Osteoblast (primary cell): ENCODE results near the gene ADGRV1. TPM values are rescaled to one million over a fixed set of nuclear protein-coding genes. Genes with fewer than 3 reads are reported as not detected.

Experiments used
- DNase-seq: peaks from one replicate; pipeline ENCODE4 v3.0.0; 2011; ENCODE audit warnings: low spot score, mixed read lengths; ENCODE audit not compliant: insufficient read length; ENCODE audit errors: missing footprints
- H2AFZ ChIP-seq: 2 replicates; pipeline ENCODE4 v1.6.0; 2011; ENCODE audit warnings: mild to moderate bottlenecking, low read length
- H3K27ac ChIP-seq: 2 replicates; pipeline ENCODE4 v1.5.1; 2011; ENCODE audit warnings: mild to moderate bottlenecking, low read depth, low read length, moderate library complexity
- H3K27me3 ChIP-seq: 2 replicates; pipeline ENCODE4 v1.6.0; 2012; ENCODE audit warnings: mild to moderate bottlenecking, control low read depth, inconsistent platforms, low read length, moderate library complexity; ENCODE audit not compliant: insufficient read depth
- H3K36me3 ChIP-seq: 2 replicates; pipeline ENCODE4 v1.5.1; 2011; ENCODE audit warnings: mild to moderate bottlenecking, low read length, control low read depth, moderate library complexity; ENCODE audit not compliant: insufficient read depth
- H3K4me1 ChIP-seq: 2 replicates; pipeline ENCODE4 v1.5.1; 2011; ENCODE audit warnings: mild to moderate bottlenecking, low read length, control low read depth, moderate library complexity; ENCODE audit not compliant: insufficient read depth
- H3K4me2 ChIP-seq: 2 replicates; pipeline ENCODE4 v1.6.0; 2011; ENCODE audit warnings: mild to moderate bottlenecking, low read length; ENCODE audit not compliant: insufficient read depth
- H3K4me3 ChIP-seq: fragments of 200-600 bp; sonication (generic); 3 replicates; pipeline ENCODE4 v1.5.1; 2012; ENCODE audit warnings: mild to moderate bottlenecking, low read length, inconsistent platforms; ENCODE audit not compliant: insufficient read depth
- H3K79me2 ChIP-seq: 2 replicates; pipeline ENCODE4 v1.6.0; 2012; ENCODE audit warnings: mild to moderate bottlenecking, low read length, control low read depth, inconsistent platforms; ENCODE audit not compliant: insufficient read depth
- H3K9me3 ChIP-seq: 2 replicates; pipeline ENCODE4 v1.5.1; 2011; ENCODE audit warnings: low read depth, low read length, control low read depth
- H4K20me1 ChIP-seq: 2 replicates; pipeline ENCODE4 v1.6.0; 2012; ENCODE audit warnings: mild to moderate bottlenecking, low read length, control low read depth; ENCODE audit not compliant: insufficient read depth
- CTCF ChIP-seq: IDR thresholded peaks from 2 replicates; pipeline ENCODE4 v1.5.1; 2011; ENCODE audit warnings: mild to moderate bottlenecking, low read depth, low read length, moderate library complexity; ENCODE audit errors: extremely low read depth
- total RNA-seq: library from RNA; depleted of rRNA; stranded (reverse); fragments of >200 nt; gene quantifications from 2 replicates; pipeline ENCODE4 v1.2.3, GENCODE V29; 2012

ADGRV1 gene
- total RNA-seq, 1 donor: under 0.01 TPM

- peaks cover 22% of the 10 kb centered on the region for H3K4me1 ChIP-seq
- H3K36me3 ChIP-seq: no peaks in the 10 kb centered on the region
- no peak overlapping the region for H3K4me2 ChIP-seq
These were observed 564.1 kb downstream of the ADGRV1 start for GRCh38 chr5:91122651-91123050.

GRCh38 chr5:91123291-91123690 lies 564.7 kb downstream of the ADGRV1 start:
- H3K27me3 ChIP-seq: no peaks in the 10 kb centered on the region
- no peak overlapping the region for H3K4me2 ChIP-seq
- H3K27ac ChIP-seq: no peak overlapping the region
- H3K36me3 ChIP-seq: no peaks in the 10 kb centered on the region
- no peak for DNase-seq
- H2AFZ ChIP-seq: no peak overlapping the region
- no peak overlapping the region for H3K4me3 ChIP-seq
- no peaks in the 10 kb centered on the region for H4K20me1 ChIP-seq
- peaks cover 28% of the 10 kb centered on the region for H3K4me1 ChIP-seq
- no peaks in the 10 kb centered on the region for H3K9me3 ChIP-seq
- H3K79me2 ChIP-seq: no peaks in the 10 kb centered on the region
- no peak for TF ChIP-seq CTCF

More at GRCh38 chr5:91122651-91123050, 564.1 kb downstream of the ADGRV1 start:
- Histone ChIP-seq H4K20me1 (no peaks in the 10 kb centered on the region), H3K27me3 (no peaks in the 10 kb centered on the region), H3K4me3 (no peak overlapping the region), H3K9me3 (no peaks in the 10 kb centered on the region), H3K27ac (no peak overlapping the region), H3K79me2 (no peaks in the 10 kb centered on the region), H2AFZ (no peak overlapping the region)
- TF ChIP-seq CTCF: no peak
- DNase-seq: no peak

- no peak for DNase-seq
- H3K27ac ChIP-seq: no peak overlapping the region
- H3K36me3 ChIP-seq: no peaks in the 10 kb centered on the region
- no peaks in the 10 kb centered on the region for H3K27me3 ChIP-seq
- no peaks in the 10 kb centered on the region for H4K20me1 ChIP-seq
- peak overlapping the region; percentile 44 for H2AFZ ChIP-seq
- H3K4me3 ChIP-seq: no peak overlapping the region
- no peaks in the 10 kb centered on the region for H3K79me2 ChIP-seq
- H3K9me3 ChIP-seq: no peaks in the 10 kb centered on the region
- no peak for TF ChIP-seq CTCF
- H3K4me1 ChIP-seq: peaks cover 28% of the 10 kb centered on the region
- H3K4me2 ChIP-seq: no peak overlapping the region
These were observed 565.3 kb downstream of the ADGRV1 start for GRCh38 chr5:91123901-91124300.

GRCh38 chr5:91125916-91126315 lies 567.3 kb downstream of the ADGRV1 start:
- Histone ChIP-seq H3K9me3 (no peaks in the 10 kb centered on the region), H3K4me2 (peak overlapping the region; percentile 40), H4K20me1 (no peaks in the 10 kb centered on the region), H3K36me3 (no peaks in the 10 kb centered on the region), H3K27ac (peak overlapping the region; percentile 29), H3K27me3 (no peaks in the 10 kb centered on the region), H3K4me3 (no peak overlapping the region), H3K79me2 (no peaks in the 10 kb centered on the region), H3K4me1 (peaks cover 28% of the 10 kb centered on the region), H2AFZ (no peak overlapping the region)
- no peak for TF ChIP-seq CTCF
- no peak for DNase-seq
